DOHH2 (cell line): ENCODE results near the gene CTSS.
"Not testable (repeated sequence)": the region's sequence is repeated elsewhere in the genome, so short reads cannot be mapped to it uniquely, and the experiment has no call there.

Experiments
- CTCF ChIP-seq: fragments of 200-600 bp; sonication (generic); IDR thresholded peaks from one replicate; pipeline ENCODE4 v1.5.1; 2014; ENCODE audit warnings: antibody characterized with exemption, mild to moderate bottlenecking, low read depth, low read length; ENCODE audit not compliant: poor library complexity, severe bottlenecking
- EZH2phosphoT487 ChIP-seq: fragments of 200-600 bp; sonication (generic); IDR thresholded peaks from 2 replicates; pipeline ENCODE4 v1.6.1; 2017; ENCODE audit warnings: borderline replicate concordance, mild to moderate bottlenecking, antibody characterized with exemption, low read length, moderate library complexity, mixed read lengths

- TF ChIP-seq CTCF, EZH2phosphoT487: not testable (repeated sequence)
Measured at GRCh38 chr1:150775931-150776505, 10.4 kb upstream of the CTSS start.
